Measurements from ENCODE around the gene RAET1G. TPM values are rescaled to one million over a fixed set of nuclear protein-coding genes. Genes with fewer than 3 reads are reported as not detected.
"Not testable (repeated sequence)": the region's sequence is repeated elsewhere in the genome, so short reads cannot be mapped to it uniquely, and the experiment has no call there.

RAET1G gene
- total RNA-seq, 1 donor from 2014 or later = 0.18 TPM

GRCh38 chr6:149899926-149900619 is 22.8 kb downstream of the RAET1G start:
- no peaks in the 10 kb centered on the region for H3K36me3 Mint-ChIP-seq (ENCODE audit: low read depth)
- no peak overlapping the region for H3K27ac Mint-ChIP-seq
- no peaks in the 10 kb centered on the region for H3K9me3 Mint-ChIP-seq
- DNase-seq (ENCODE audit: low spot score) = no peak
- intact Hi-C loops (cut with micrococcal nuclease) = no loop called here
- no peak overlapping the region for H3K4me3 Mint-ChIP-seq
- peaks cover 14% of the 10 kb centered on the region for H3K4me1 Mint-ChIP-seq (ENCODE audit: low read depth)
- peaks cover 16% of the 10 kb centered on the region for H3K27me3 Mint-ChIP-seq (ENCODE audit: insufficient read depth)

GRCh38 chr6:149899486-149899885 is 23.4 kb downstream of the RAET1G start:
- no peak for DNase-seq (ENCODE audit: low spot score)
- H3K27me3 Mint-ChIP-seq (ENCODE audit: insufficient read depth) = peaks cover 17% of the 10 kb centered on the region
- intact Hi-C loops (cut with micrococcal nuclease) = no loop called here
- H3K9me3 Mint-ChIP-seq = no peaks in the 10 kb centered on the region
- H3K36me3 Mint-ChIP-seq (ENCODE audit: low read depth) = no peaks in the 10 kb centered on the region
- peaks cover 18% of the 10 kb centered on the region for H3K4me1 Mint-ChIP-seq (ENCODE audit: low read depth)
- no peak overlapping the region for H3K27ac Mint-ChIP-seq
- H3K4me3 Mint-ChIP-seq = no peak overlapping the region

GRCh38 chr6:149898966-149899365 is 24.0 kb downstream of the RAET1G start:
- H3K9me3 Mint-ChIP-seq = no peaks in the 10 kb centered on the region
- DNase-seq (ENCODE audit: low spot score) = no peak
- intact Hi-C loops (cut with micrococcal nuclease) = no loop called here
- peaks cover 22% of the 10 kb centered on the region for H3K27me3 Mint-ChIP-seq (ENCODE audit: insufficient read depth)
- H3K4me3 Mint-ChIP-seq = no peak overlapping the region
- H3K4me1 Mint-ChIP-seq (ENCODE audit: low read depth) = peaks cover 20% of the 10 kb centered on the region
- no peak overlapping the region for H3K27ac Mint-ChIP-seq
- no peaks in the 10 kb centered on the region for H3K36me3 Mint-ChIP-seq (ENCODE audit: low read depth)

- Mint-ChIP-seq H3K27me3 (ENCODE audit: insufficient read depth) (peaks cover 28% of the 10 kb centered on the region), H3K4me1 (ENCODE audit: low read depth) (peaks cover 20% of the 10 kb centered on the region), H3K9me3 (no peaks in the 10 kb centered on the region), H3K27ac (no peak within 1 kb of the TSS), H3K36me3 (ENCODE audit: low read depth) (no peaks in the 10 kb centered on the region), H3K4me3 (no peak within 1 kb of the TSS)
- DNase-seq (ENCODE audit: low spot score) = no peak
- intact Hi-C loops (cut with micrococcal nuclease) = no loop called here
Observed at GRCh38 chr6:149897855-149898744, 24.8 kb downstream of the RAET1G start, which contains the start of gene RAET1E. Gene RAET1E, minus strand, starts transcription at chr6:149898113. Its CDS starts 7,212 bp downstream, at chr6:149890901.

- Mint-ChIP-seq H3K27me3 (ENCODE audit: insufficient read depth) (peaks cover 30% of the 10 kb centered on the region), H3K36me3 (ENCODE audit: low read depth) (no peaks in the 10 kb centered on the region), H3K4me1 (ENCODE audit: low read depth) (peaks cover 20% of the 10 kb centered on the region), H3K4me3 (no peak overlapping the region), H3K9me3 (no peaks in the 10 kb centered on the region), H3K27ac (no peak overlapping the region)
- intact Hi-C loops (cut with micrococcal nuclease) = no loop called here
- DNase-seq (ENCODE audit: low spot score) = no peak
Observed at GRCh38 chr6:149897015-149897697, 25.8 kb downstream of the RAET1G start.

- Mint-ChIP-seq H3K9me3 (no peaks in the 10 kb centered on the region), H3K4me3 (no peak overlapping the region), H3K36me3 (ENCODE audit: low read depth) (no peaks in the 10 kb centered on the region), H3K27me3 (ENCODE audit: insufficient read depth) (peaks cover 28% of the 10 kb centered on the region), H3K27ac (no peak overlapping the region), H3K4me1 (ENCODE audit: low read depth) (peaks cover 20% of the 10 kb centered on the region)
- intact Hi-C loops (cut with micrococcal nuclease) = no loop called here
- DNase-seq (ENCODE audit: low spot score) = no peak
Observed at GRCh38 chr6:149896491-149896890, 26.4 kb downstream of the RAET1G start.

GRCh38 chr6:149895833-149896271 is 27.1 kb downstream of the RAET1G start:
- Mint-ChIP-seq H3K9me3 (no peaks in the 10 kb centered on the region), H3K4me1 (ENCODE audit: low read depth) (peaks cover 20% of the 10 kb centered on the region), H3K4me3 (no peak overlapping the region), H3K27me3 (ENCODE audit: insufficient read depth) (peaks cover 32% of the 10 kb centered on the region), H3K36me3 (ENCODE audit: low read depth) (no peaks in the 10 kb centered on the region), H3K27ac (no peak overlapping the region)
- DNase-seq (ENCODE audit: low spot score) = no peak
- intact Hi-C loops (cut with micrococcal nuclease) = no loop called here

GRCh38 chr6:149895048-149895590 is 27.8 kb downstream of the RAET1G start:
- Mint-ChIP-seq H3K4me3 (no peak overlapping the region), H3K27ac (no peak overlapping the region)

GRCh38 chr6:149891864-149892263 is 31.1 kb downstream of the RAET1G start:
- H3K27ac Mint-ChIP-seq; H3K36me3 Mint-ChIP-seq (ENCODE audit: low read depth); intact Hi-C loops (cut with micrococcal nuclease); H3K4me3 Mint-ChIP-seq; DNase-seq (ENCODE audit: low spot score); H3K9me3 Mint-ChIP-seq: not testable (repeated sequence)
- peaks cover 20% of the 10 kb centered on the region for H3K4me1 Mint-ChIP-seq (ENCODE audit: low read depth)
- H3K27me3 Mint-ChIP-seq (ENCODE audit: insufficient read depth) = peaks cover 37% of the 10 kb centered on the region

More at GRCh38 chr6:149895048-149895590, 27.8 kb downstream of the RAET1G start:
- DNase-seq (ENCODE audit: low spot score) = no peak
- Mint-ChIP-seq H3K4me1 (ENCODE audit: low read depth) (peaks cover 20% of the 10 kb centered on the region), H3K27me3 (ENCODE audit: insufficient read depth) (peaks cover 34% of the 10 kb centered on the region), H3K36me3 (ENCODE audit: low read depth) (no peaks in the 10 kb centered on the region), H3K9me3 (no peaks in the 10 kb centered on the region)
- intact Hi-C loops (cut with micrococcal nuclease) = no loop called here

- H3K4me1 Mint-ChIP-seq (ENCODE audit: low read depth) = peaks cover 14% of the 10 kb centered on the region
- no peak for DNase-seq (ENCODE audit: low spot score)
- no peaks in the 10 kb centered on the region for H3K9me3 Mint-ChIP-seq
- H3K27me3 Mint-ChIP-seq (ENCODE audit: insufficient read depth) = peaks cover 37% of the 10 kb centered on the region
- no peak overlapping the region for H3K27ac Mint-ChIP-seq
- no peaks in the 10 kb centered on the region for H3K36me3 Mint-ChIP-seq (ENCODE audit: low read depth)
- no peak overlapping the region for H3K4me3 Mint-ChIP-seq
- intact Hi-C loops (cut with micrococcal nuclease) = no loop called here
Observed at GRCh38 chr6:149891259-149891658, 31.7 kb downstream of the RAET1G start.

- Mint-ChIP-seq H3K27me3 (ENCODE audit: insufficient read depth) (peaks cover 37% of the 10 kb centered on the region), H3K4me1 (ENCODE audit: low read depth) (peaks cover 8% of the 10 kb centered on the region), H3K4me3 (no peak overlapping the region), H3K9me3 (no peaks in the 10 kb centered on the region), H3K27ac (no peak overlapping the region), H3K36me3 (ENCODE audit: low read depth) (no peaks in the 10 kb centered on the region)
- intact Hi-C loops (cut with micrococcal nuclease) = no loop called here
- DNase-seq (ENCODE audit: low spot score) = no peak
Observed at GRCh38 chr6:149890629-149891045, 32.3 kb downstream of the RAET1G start.

GRCh38 chr6:149889326-149889725 is 33.6 kb downstream of the RAET1G start:
- intact Hi-C loops (cut with micrococcal nuclease) = no loop called here
- peaks cover 36% of the 10 kb centered on the region for H3K27me3 Mint-ChIP-seq (ENCODE audit: insufficient read depth)
- H3K4me1 Mint-ChIP-seq (ENCODE audit: low read depth) = peaks cover under 1% of the 10 kb centered on the region
- no peak overlapping the region for H3K27ac Mint-ChIP-seq
- H3K36me3 Mint-ChIP-seq (ENCODE audit: low read depth) = no peaks in the 10 kb centered on the region
- no peaks in the 10 kb centered on the region for H3K9me3 Mint-ChIP-seq
- H3K4me3 Mint-ChIP-seq = no peak overlapping the region
- DNase-seq (ENCODE audit: low spot score) = no peak
